PFSK-1 (cell line): ENCODE data around the gene SUPT3H.

Source experiments
- FOXP2 ChIP-seq: optimal IDR thresholded peaks from 2 replicates; pipeline ENCODE3; 2011; ENCODE audit warnings: borderline replicate concordance, control low read depth, inconsistent platforms; ENCODE audit not compliant: insufficient read depth; ENCODE audit errors: extremely low read length, extremely low read depth
- POLR2AphosphoS5 ChIP-seq: IDR thresholded peaks from 2 replicates; pipeline ENCODE4 v1.6.1; 2012; ENCODE audit warnings: low read depth, mild to moderate bottlenecking, control low read depth, low read length, moderate library complexity
- SIN3A ChIP-seq: IDR thresholded peaks from 2 replicates; pipeline ENCODE4 v1.6.1; 2012; ENCODE audit warnings: mild to moderate bottlenecking, low read length, moderate library complexity, borderline replicate concordance; ENCODE audit not compliant: insufficient read depth
- TAF1 ChIP-seq: IDR thresholded peaks from 2 replicates; pipeline ENCODE4 v1.6.1; 2012; ENCODE audit warnings: low read length, control low read depth, borderline replicate concordance; ENCODE audit not compliant: insufficient read depth
- TF ChIP-seq, protein P1 (sequence below), 2 experiments: IDR thresholded peaks; 2 replicates each; pipeline versions ENCODE4 v1.6.1 to v1.8.0; 2011 to 2012; ENCODE audit warnings: low read depth in 2 of 2, low read length in 2 of 2, control low read depth in 1 of 2, inconsistent platforms in 1 of 2, mild to moderate bottlenecking in 1 of 2, moderate library complexity in 1 of 2; ENCODE audit not compliant: insufficient read depth in 1 of 2

Gene SUPT3H

DNA sequence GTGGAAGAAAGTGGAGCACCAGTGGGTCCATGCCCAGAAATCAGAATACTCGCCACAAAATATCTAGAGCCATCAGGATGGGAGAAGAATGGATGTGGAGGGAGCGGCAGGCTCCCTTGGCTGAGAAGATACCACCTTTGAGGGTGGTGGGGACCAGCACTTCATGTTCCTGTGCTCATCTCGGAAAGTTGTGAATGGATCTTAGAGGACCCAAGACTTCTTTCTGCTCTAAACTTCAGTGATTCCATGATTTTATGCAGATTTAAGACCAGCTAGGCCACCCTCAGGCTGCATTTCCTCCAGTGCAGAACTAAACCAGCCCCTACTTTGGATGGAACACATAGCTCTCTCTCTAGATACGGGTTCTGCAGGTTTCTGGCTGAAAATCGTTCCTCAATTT lies 573.7 kb downstream of the SUPT3H start:
- TF ChIP-seq SIN3A = no peak
- TF ChIP-seq, protein P1, sequence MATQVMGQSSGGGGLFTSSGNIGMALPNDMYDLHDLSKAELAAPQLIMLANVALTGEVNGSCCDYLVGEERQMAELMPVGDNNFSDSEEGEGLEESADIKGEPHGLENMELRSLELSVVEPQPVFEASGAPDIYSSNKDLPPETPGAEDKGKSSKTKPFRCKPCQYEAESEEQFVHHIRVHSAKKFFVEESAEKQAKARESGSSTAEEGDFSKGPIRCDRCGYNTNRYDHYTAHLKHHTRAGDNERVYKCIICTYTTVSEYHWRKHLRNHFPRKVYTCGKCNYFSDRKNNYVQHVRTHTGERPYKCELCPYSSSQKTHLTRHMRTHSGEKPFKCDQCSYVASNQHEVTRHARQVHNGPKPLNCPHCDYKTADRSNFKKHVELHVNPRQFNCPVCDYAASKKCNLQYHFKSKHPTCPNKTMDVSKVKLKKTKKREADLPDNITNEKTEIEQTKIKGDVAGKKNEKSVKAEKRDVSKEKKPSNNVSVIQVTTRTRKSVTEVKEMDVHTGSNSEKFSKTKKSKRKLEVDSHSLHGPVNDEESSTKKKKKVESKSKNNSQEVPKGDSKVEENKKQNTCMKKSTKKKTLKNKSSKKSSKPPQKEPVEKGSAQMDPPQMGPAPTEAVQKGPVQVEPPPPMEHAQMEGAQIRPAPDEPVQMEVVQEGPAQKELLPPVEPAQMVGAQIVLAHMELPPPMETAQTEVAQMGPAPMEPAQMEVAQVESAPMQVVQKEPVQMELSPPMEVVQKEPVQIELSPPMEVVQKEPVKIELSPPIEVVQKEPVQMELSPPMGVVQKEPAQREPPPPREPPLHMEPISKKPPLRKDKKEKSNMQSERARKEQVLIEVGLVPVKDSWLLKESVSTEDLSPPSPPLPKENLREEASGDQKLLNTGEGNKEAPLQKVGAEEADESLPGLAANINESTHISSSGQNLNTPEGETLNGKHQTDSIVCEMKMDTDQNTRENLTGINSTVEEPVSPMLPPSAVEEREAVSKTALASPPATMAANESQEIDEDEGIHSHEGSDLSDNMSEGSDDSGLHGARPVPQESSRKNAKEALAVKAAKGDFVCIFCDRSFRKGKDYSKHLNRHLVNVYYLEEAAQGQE (IDR thresholded peaks at IDR 0.05; ENCODE audit: insufficient read depth in 1 of 2, low read depth in 2 of 2, low read length in 2 of 2) = no peak
- no peak for TF ChIP-seq TAF1
- TF ChIP-seq POLR2AphosphoS5 = no peak
- no peak for TF ChIP-seq FOXP2

DNA sequence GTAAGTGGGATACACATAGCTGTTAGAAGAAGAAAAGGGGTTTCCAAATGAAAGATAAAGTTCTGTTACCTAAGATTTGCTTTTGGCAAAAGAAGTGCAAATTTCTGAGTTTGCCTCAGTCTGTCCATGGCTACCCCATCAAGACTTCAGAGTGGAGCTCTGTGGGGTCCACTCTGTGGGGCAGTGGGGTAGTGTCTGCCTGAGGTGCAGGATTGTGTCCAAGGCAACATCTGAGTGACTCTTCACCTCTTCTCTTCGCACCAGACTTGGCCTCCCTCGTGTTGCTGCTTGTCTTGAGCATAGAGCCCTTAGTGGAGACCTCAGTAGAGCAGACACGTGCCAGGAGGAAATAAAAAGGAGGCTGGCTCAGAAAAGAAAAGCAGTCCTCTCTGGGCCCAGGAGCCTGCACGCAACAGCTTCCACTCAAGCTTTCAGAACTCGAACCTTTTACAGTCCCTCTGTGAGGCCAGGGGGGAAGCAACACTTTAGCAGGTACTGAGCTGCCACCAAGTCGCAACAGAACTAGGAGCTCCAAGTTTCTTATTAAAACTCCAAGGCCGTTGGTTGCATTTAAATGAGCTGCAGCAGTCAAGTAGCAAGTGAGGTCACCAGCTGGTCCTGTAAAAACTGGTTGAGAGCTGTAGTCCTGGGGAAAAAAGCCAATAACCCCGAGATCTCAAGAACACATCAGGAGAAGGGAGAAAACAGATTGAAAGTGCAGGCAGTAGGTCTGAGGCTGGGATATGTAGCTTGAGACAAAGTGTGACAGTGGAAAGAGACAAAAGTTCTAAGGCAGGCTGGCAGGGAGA lies 576.7 kb downstream of the SUPT3H start:
- TF ChIP-seq SIN3A (no peak), POLR2AphosphoS5 (no peak), FOXP2 (no peak), TAF1 (no peak)
- TF ChIP-seq, protein P1 (IDR thresholded peaks at IDR 0.05; ENCODE audit: insufficient read depth in 1 of 2, low read depth in 2 of 2, low read length in 2 of 2) = no peak

DNA sequence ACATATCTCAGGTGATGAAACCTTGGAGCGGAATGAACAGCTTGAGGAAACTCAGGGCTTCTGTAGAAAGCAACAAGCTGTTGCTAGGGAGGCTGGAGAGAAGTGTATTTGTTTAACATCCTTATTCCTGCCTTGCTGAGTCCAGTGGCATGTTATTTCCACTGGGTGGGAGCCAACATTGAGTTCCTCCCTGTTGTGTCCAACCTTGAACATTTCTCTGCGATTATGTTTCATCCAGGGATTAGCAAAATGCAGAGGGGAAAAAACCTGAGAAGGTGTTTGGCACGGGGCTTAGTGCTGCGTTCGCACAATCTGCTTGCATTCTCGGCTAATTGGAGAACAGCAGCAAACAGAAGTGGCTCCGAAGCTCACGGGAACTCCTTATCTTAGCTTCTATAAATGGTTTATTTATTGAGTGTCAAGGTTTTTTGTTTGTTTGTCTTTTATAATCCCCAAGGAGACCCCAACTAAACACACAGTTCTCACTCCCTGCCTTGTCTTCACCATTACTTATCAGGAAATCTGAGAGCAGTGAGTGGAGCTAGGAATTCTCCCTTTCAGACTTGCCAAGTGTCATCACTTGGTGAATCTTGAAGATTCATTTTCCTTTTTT lies 577.5 kb downstream of the SUPT3H start:
- no peak for TF ChIP-seq POLR2AphosphoS5
- no peak for TF ChIP-seq FOXP2
- TF ChIP-seq, protein P1 (IDR thresholded peaks at IDR 0.05; ENCODE audit: insufficient read depth in 1 of 2, low read depth in 2 of 2, low read length in 2 of 2) = no peak
- TF ChIP-seq TAF1 = no peak
- no peak for TF ChIP-seq SIN3A

DNA sequence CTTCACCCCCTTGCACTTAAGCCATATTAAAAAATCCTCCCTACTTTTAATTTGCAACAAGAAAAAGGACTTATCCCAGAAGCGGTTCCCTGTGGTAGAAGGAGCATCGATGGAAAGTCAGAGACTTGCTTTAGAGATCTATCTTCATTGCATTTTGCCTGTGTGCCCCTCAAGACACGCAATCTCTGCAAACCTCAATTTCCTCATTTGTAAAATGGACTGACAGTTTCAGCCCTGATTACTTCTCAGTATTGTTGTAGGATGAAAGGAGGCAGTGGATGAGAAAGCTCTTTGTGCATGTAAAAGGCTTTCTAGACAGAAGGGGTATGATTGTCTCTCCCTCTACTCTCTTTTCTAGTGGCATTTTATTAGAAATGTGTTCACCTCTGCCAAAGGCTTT lies 580.0 kb downstream of the SUPT3H start:
- TF ChIP-seq FOXP2 (no peak), POLR2AphosphoS5 (no peak), SIN3A (no peak), TAF1 (no peak)
- TF ChIP-seq, protein P1 (IDR thresholded peaks at IDR 0.05; ENCODE audit: insufficient read depth in 1 of 2, low read depth in 2 of 2, low read length in 2 of 2) = no peak

DNA sequence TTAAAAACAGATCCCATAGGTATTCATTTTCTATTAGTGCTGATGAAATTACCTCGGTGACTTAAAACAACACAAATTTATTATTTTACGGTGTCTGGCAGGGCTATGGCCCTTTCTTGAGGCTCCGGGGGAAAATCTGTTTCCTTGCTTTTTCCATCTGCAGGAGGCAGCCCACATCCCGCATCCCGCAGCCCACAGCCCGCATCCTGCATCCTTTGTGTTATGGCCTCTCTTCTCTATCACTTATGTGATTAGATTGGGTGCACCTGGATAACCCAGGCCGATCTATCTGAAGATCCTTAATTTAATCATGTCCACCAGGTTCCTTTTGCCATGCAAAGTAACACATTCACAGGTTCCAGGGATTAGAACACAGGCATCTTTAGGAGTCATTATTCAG lies 582.4 kb downstream of the SUPT3H start:
- TF ChIP-seq TAF1 (no peak), POLR2AphosphoS5 (no peak)
